BJ (cell line): ENCODE data around the gene CCDC200. TPM values are rescaled to one million over a fixed set of nuclear protein-coding genes. Genes with fewer than 3 reads are reported as not detected.
"Not testable (repeated sequence)": the region's sequence is repeated elsewhere in the genome, so short reads cannot be mapped to it uniquely, and the experiment has no call there.

Experiments
- CTCF ChIA-PET: fragments of 350-600 bp; formaldehyde crosslinking; extraction: SDS; loops from one replicate; lab custom pipeline; 2021; ENCODE audit warnings: antibody characterized with exemption, inconsistent platforms; lab: Yijun Ruan, JAX
- POLR2A ChIA-PET: fragments of 300-600 bp; sonication (Branson Sonifier 250); formaldehyde crosslinking; extraction: SDS; loops from one replicate; lab custom pipeline; 2021; ENCODE audit warnings: antibody characterized with exemption; lab: Charles Lee
- DNase-seq: peaks from one replicate; pipeline ENCODE4 v3.0.0-alpha.2; 2011; ENCODE audit warnings: low read depth
- H3K27me3 ChIP-seq: 2 replicates; pipeline ENCODE4 v1.6.0; 2011; ENCODE audit warnings: low read length; ENCODE audit not compliant: control insufficient read depth, insufficient read depth
- H3K36me3 ChIP-seq: 2 replicates; pipeline ENCODE4 v1.5.1; 2011; ENCODE audit warnings: low read length; ENCODE audit not compliant: control insufficient read depth, insufficient read depth
- H3K4me3 ChIP-seq: 2 replicates; pipeline ENCODE4 v1.5.1; 2011; ENCODE audit warnings: low read depth, mild to moderate bottlenecking, control low read depth, low read length
- CTCF ChIP-seq: IDR thresholded peaks from 2 replicates; pipeline ENCODE4 v1.5.1; 2011; ENCODE audit warnings: low read depth, mild to moderate bottlenecking, control low read depth, inconsistent platforms, low read length, moderate library complexity; ENCODE audit not compliant: insufficient read depth
- polyA plus RNA-seq: library from polyadenylated mRNA; depleted of rRNA; stranded (reverse); fragments of >200 nt; gene quantifications from 2 replicates; pipeline ENCODE4 v1.2.3, GENCODE V29; 2011

The CCDC200 gene
- polyA plus RNA-seq, 1 experiment, result not detected

GRCh38 chr17:43200127-43200526 lies 28.3 kb downstream of the CCDC200 start:
- ChIA-PET CTCF (interaction anchor here (0.8 to 0.9 kb wide), 2 partner anchors 14 to 202 kb away, joined by 3 read pairs; partner anchors contain the start of gene RPL27), POLR2A (no interaction called here)
- Histone ChIP-seq H3K36me3 (peaks cover 43% of the 10 kb centered on the region), H3K27me3 (no peaks in the 10 kb centered on the region), H3K4me3 (no peak overlapping the region)
- no peak for DNase-seq
- TF ChIP-seq CTCF, result no peak

GRCh38 chr17:43199633-43200032 lies 28.8 kb downstream of the CCDC200 start:
- POLR2A ChIA-PET, result no interaction called here
- Histone ChIP-seq H3K4me3 (no peak overlapping the region), H3K27me3 (no peaks in the 10 kb centered on the region), H3K36me3 (peaks cover 45% of the 10 kb centered on the region)
- no peak for TF ChIP-seq CTCF
- CTCF ChIA-PET, result interaction anchor here (0.8 to 0.9 kb wide), 2 partner anchors 13 to 202 kb away, joined by 3 read pairs; partner anchors contain the start of gene RPL27
- no peak for DNase-seq

DNA sequence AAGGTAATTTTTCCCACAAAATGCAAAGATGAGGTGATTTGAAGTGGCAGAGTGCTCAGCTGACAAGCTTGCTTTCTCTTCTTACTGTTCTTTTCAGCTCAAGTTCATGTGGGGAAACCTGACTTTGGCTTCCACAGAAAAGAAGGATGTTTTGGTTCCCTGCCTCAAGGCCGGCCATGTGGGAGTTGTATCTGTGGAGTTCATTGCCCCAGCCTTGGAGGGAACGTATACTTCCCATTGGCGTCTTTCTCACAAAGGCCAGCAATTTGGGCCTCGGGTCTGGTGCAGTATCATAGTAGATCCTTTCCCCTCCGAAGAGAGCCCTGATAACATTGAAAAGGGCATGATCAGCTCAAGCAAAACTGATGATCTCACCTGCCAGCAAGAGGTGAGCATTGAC lies 35.2 kb downstream of the CCDC200 start:
- H3K27me3 ChIP-seq, result no peaks in the 10 kb centered on the region
- ChIA-PET CTCF (no interaction called here), POLR2A (no interaction called here)
- no peak for DNase-seq
- no peak for TF ChIP-seq CTCF
- peaks cover 47% of the 10 kb centered on the region for H3K36me3 ChIP-seq
- H3K4me3 ChIP-seq, result no peak overlapping the region

- H3K27me3 ChIP-seq, POLR2A ChIA-PET, H3K4me3 ChIP-seq, DNase-seq: not testable (repeated sequence)
- CTCF ChIA-PET, result interaction anchor here (1.6 to 1.7 kb wide), 2 partner anchors 9 to 13 kb away, joined by 3 read pairs; no protein-coding TSS in a partner anchor
- peaks cover 26% of the 10 kb centered on the region for H3K36me3 ChIP-seq
These were observed 41.8 kb downstream of the CCDC200 start for GRCh38 chr17:43186656-43187055.

- peaks cover 15% of the 10 kb centered on the region for H3K36me3 ChIP-seq
- POLR2A ChIA-PET, result no interaction called here
These were observed 44.5 kb downstream of the CCDC200 start for GRCh38 chr17:43183921-43184320.

More at GRCh38 chr17:43183921-43184320, 44.5 kb downstream of the CCDC200 start:
- H3K4me3 ChIP-seq, result no peak overlapping the region
- CTCF ChIA-PET, result no interaction called here
- no peaks in the 10 kb centered on the region for H3K27me3 ChIP-seq
- no peak for DNase-seq
- no peak for TF ChIP-seq CTCF
